ENCODE data around the gene SENP2. TPM values are rescaled to one million over a fixed set of nuclear protein-coding genes. Genes with fewer than 3 reads are reported as not detected.

The SENP2 gene
- total RNA-seq, 1 donor from 2014 or later, result 12.9 TPM

GRCh38 chr3:185613016-185613415, 26.9 kb downstream of the SENP2 start:
- no peak overlapping the region for H3K4me3 ChIP-seq (ENCODE audit: low read depth, low read length)
- no peak for TF ChIP-seq CTCF (conservative IDR thresholded peaks at IDR 0.05; ENCODE audit: low read depth, low read length)
- DNase-seq (ENCODE audit: low read depth), result no peak

DNA sequence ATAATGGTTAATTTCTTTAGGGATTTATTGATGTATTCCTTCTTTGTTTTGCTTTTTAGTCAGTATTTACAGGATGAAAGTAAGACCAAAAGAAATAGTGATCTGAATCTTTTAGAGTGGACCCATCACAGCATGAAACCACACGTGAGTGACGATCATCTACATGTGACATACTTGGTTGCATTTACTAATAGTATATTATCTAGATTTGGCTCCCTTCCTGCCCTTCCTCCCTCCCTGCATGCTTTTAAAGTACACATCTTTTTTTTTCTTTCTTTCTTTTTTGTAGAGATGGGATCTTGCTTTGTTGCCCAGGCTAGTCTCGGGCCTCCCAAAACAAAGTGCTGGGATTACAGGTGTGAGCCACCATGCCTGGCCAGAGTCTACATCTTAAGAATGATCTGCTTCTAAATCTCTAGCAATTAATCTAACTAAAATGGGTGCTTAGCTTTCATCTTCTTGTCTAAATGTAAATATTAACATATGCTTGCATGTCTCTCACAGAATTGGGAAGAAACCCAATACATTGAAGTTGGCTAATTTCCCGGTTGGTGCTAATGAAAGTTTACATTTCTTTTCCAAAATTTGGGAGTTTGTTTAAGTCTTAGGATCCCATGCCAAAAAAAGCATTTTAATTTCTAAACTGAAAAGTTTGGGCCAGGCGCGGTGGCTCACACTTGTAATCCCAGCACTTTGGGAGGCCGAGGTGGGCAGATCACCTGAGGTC, 38.0 kb downstream of the SENP2 start:
- TF ChIP-seq CTCF (conservative IDR thresholded peaks at IDR 0.05; ENCODE audit: low read depth, low read length), result no peak
- no peak overlapping the region for H3K4me3 ChIP-seq (ENCODE audit: low read depth, low read length)
- no peak for DNase-seq (ENCODE audit: low read depth)

DNA sequence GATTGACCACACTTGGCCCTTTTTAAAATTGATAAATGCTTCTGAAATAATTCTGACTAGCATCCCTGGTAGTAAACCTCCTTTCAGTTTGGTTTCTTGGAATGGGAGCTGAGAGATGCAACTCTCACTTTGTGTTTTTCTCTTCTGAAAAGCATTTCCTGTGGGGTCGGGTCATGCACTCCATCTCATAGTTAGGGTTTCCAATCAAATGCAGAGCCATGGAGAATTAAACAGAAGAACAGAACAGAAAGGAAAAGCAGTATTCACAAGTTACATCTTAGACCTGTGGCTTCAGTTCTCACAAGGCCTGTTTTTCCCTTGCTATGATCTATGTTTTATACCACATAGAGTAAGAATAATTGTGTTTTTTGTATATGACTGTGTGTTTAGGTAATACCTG, 39.7 kb downstream of the SENP2 start:
- no peak overlapping the region for H3K4me3 ChIP-seq (ENCODE audit: low read depth, low read length)
- no peak for TF ChIP-seq CTCF (conservative IDR thresholded peaks at IDR 0.05; ENCODE audit: low read depth, low read length)

DNA sequence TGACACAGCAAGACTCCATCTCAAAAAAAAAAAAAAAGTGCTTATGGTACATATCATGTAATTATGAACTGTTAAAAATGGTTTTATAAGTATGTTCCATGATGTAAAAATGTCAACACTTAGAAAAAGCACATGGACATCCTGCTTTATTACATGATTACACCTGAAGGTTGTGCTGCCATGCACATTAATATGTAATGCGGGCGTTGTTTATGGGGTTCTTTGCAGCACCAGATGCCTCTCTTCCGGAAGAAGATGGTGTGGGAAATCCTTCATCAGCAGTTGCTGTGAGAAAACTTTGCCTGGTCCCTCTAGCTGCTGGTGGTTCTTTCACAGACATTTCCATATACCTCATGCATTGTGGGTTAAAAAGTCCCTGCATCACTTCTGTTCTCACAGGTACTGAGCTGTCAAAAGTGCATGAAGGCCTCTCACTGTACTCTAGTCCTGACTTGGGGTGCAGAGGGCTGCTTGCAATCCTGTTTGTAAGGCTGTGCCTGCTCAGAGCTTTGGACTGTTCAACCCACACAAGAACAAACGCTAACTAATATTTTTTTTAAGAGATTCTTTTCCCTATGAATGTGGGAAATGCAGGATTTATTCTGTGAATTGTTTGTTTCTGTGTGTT, 43.6 kb downstream of the SENP2 start:
- no peak for TF ChIP-seq CTCF (conservative IDR thresholded peaks at IDR 0.05; ENCODE audit: low read depth, low read length)
- no peak overlapping the region for H3K4me3 ChIP-seq (ENCODE audit: low read depth, low read length)
- no peak for DNase-seq (ENCODE audit: low read depth)

More for the DNA sequence above, 39.7 kb downstream of the SENP2 start:
- DNase-seq (ENCODE audit: low read depth), result no peak

GRCh38 chr3:185630182-185630622, 44.1 kb downstream of the SENP2 start:
- H3K4me3 ChIP-seq (ENCODE audit: low read depth, low read length), result no peak overlapping the region
- no peak for TF ChIP-seq CTCF (conservative IDR thresholded peaks at IDR 0.05; ENCODE audit: low read depth, low read length)
- DNase-seq (ENCODE audit: low read depth), result no peak

- TF ChIP-seq CTCF (conservative IDR thresholded peaks at IDR 0.05; ENCODE audit: low read depth, low read length), result no peak
- DNase-seq (ENCODE audit: low read depth), result no peak
- H3K4me3 ChIP-seq (ENCODE audit: low read depth, low read length), result no peak overlapping the region
These were observed 45.0 kb downstream of the SENP2 start for GRCh38 chr3:185631108-185631507.

Data from epithelial cell of proximal tubule (primary cell).